GM23338 (cell line): ENCODE measurements around the gene STK24. TPM values are rescaled to one million over a fixed set of nuclear protein-coding genes. Genes with fewer than 3 reads are reported as not detected.
A peak's percentile ranks its signal among the peaks of the same experiment; 100 is the strongest.

Source experiments
- ATAC-seq: fragments of 200-7000 bp; cut with Tn5 transposase; 3 replicates; pipeline ENCODE4 v1.9.1; 2020
- DNase-seq: peaks from one replicate; pipeline ENCODE4 v3.0.0-alpha.2; 2015; ENCODE audit warnings: low spot score
- H2AFZ ChIP-seq: fragments of 200-600 bp; sonication (generic); 2 replicates; pipeline ENCODE4 v1.8.0; 2016; ENCODE audit warnings: antibody characterized with exemption, mild to moderate bottlenecking, moderate library complexity
- H3F3A ChIP-seq: fragments of 200-600 bp; sonication (generic); replicated peaks from 2 replicates; pipeline ENCODE4 v1.8.0; 2017; ENCODE audit warnings: antibody characterized with exemption, mixed run types, low read depth
- H3K27ac ChIP-seq: fragments of 200-600 bp; sonication (generic); 2 replicates; pipeline ENCODE4 v1.6.1; 2016; ENCODE audit warnings: low read depth
- H3K27me3 ChIP-seq: fragments of 200-600 bp; sonication (generic); 2 replicates; pipeline ENCODE4 v1.8.0; 2016; ENCODE audit warnings: mild to moderate bottlenecking, mixed run types, moderate library complexity; ENCODE audit not compliant: insufficient read depth
- H3K36me3 ChIP-seq: fragments of 200-600 bp; sonication (generic); 2 replicates; pipeline ENCODE4 v1.8.0; 2016; ENCODE audit warnings: mild to moderate bottlenecking; ENCODE audit not compliant: insufficient read depth
- H3K4me1 ChIP-seq: fragments of 200-600 bp; sonication (generic); 2 replicates; pipeline ENCODE4 v1.8.0; 2016; ENCODE audit warnings: mild to moderate bottlenecking, moderate library complexity; ENCODE audit not compliant: insufficient read depth
- H3K4me2 ChIP-seq: fragments of 200-600 bp; sonication (generic); 2 replicates; pipeline ENCODE4 v1.7.1; 2017; ENCODE audit warnings: mixed run types
- H3K4me3 ChIP-seq: fragments of 200-600 bp; sonication (generic); 2 replicates; pipeline ENCODE4 v1.6.1; 2016; ENCODE audit warnings: mixed run types
- H3K79me2 ChIP-seq: fragments of 200-600 bp; sonication (generic); replicated peaks from 2 replicates; pipeline ENCODE4 v1.8.0; 2017; ENCODE audit warnings: mild to moderate bottlenecking; ENCODE audit not compliant: insufficient read depth
- H3K9me2 ChIP-seq: fragments of 200-600 bp; sonication (generic); 2 replicates; pipeline ENCODE4 v1.8.0; 2017; ENCODE audit not compliant: insufficient read depth
- H4K20me1 ChIP-seq: fragments of 200-600 bp; sonication (generic); replicated peaks from 2 replicates; pipeline ENCODE4 v1.8.0; 2017; ENCODE audit warnings: mild to moderate bottlenecking; ENCODE audit not compliant: insufficient read depth
- H3K27ac Mint-ChIP-seq: 2 replicates; pipeline ENCODE4 v1.8.0; 2020; ENCODE audit warnings: inconsistent platforms, mild to moderate bottlenecking, moderate library complexity, mixed read lengths
- H3K27me3 Mint-ChIP-seq: 3 replicates; pipeline ENCODE4 v1.8.0; 2022; ENCODE audit warnings: low read depth, mild to moderate bottlenecking, moderate library complexity, mixed read lengths, inconsistent platforms; ENCODE audit not compliant: insufficient read depth, poor library complexity
- H3K36me3 Mint-ChIP-seq: 3 replicates; pipeline ENCODE4 v1.8.0; 2021; ENCODE audit warnings: low read depth, mild to moderate bottlenecking, inconsistent platforms, moderate library complexity, mixed read lengths
- H3K4me1 Mint-ChIP-seq: 3 replicates; pipeline ENCODE4 v1.8.0; 2020; ENCODE audit warnings: mild to moderate bottlenecking, inconsistent platforms, mixed read lengths
- H3K4me3 Mint-ChIP-seq: 3 replicates; pipeline ENCODE4 v1.8.0; 2021; ENCODE audit warnings: moderate library complexity, mild to moderate bottlenecking, inconsistent platforms, mixed read lengths
- H3K9me3 Mint-ChIP-seq: 3 replicates; pipeline ENCODE4 v1.8.0; 2020; ENCODE audit warnings: moderate library complexity, mild to moderate bottlenecking, inconsistent platforms, mixed read lengths
- EZH2 ChIP-seq: fragments of 200-600 bp; sonication (generic); IDR thresholded peaks from one replicate; pipeline ENCODE4 v1.8.0; 2017; ENCODE audit warnings: antibody characterized with exemption, mild to moderate bottlenecking, low read depth; ENCODE audit not compliant: unreplicated experiment
- EZH2phosphoT487 ChIP-seq: fragments of 200-600 bp; sonication (generic); IDR thresholded peaks from one replicate; pipeline ENCODE4 v1.8.1; 2018; ENCODE audit warnings: antibody characterized with exemption; ENCODE audit not compliant: unreplicated experiment
- NANOG ChIP-seq: IDR thresholded peaks from 2 replicates; pipeline ENCODE4 v1.6.1; 2016; ENCODE audit warnings: antibody characterized with exemption, borderline replicate concordance
- REST ChIP-seq: IDR thresholded peaks from one replicate; pipeline ENCODE4 v1.6.1; 2018; ENCODE audit warnings: antibody characterized with exemption; ENCODE audit not compliant: unreplicated experiment
- STAT1 ChIP-seq: IDR thresholded peaks from one replicate; pipeline ENCODE4 v1.6.1; 2016; ENCODE audit warnings: antibody characterized with exemption; ENCODE audit not compliant: unreplicated experiment
- ZNF114 ChIP-seq: fragments of 250-450 bp; sonication (Bioruptor Pico); IDR thresholded peaks from 2 replicates; pipeline ENCODE4 v1.5.0; 2020; ENCODE audit warnings: mild to moderate bottlenecking, moderate library complexity
- ZNF331 ChIP-seq: fragments of 250-450 bp; sonication (Bioruptor Pico); IDR thresholded peaks from 2 replicates; pipeline ENCODE4 v1.5.0; 2020; ENCODE audit warnings: low read depth, mild to moderate bottlenecking, moderate library complexity
- ZNF462 ChIP-seq: fragments of 250-450 bp; sonication (Bioruptor Pico); IDR thresholded peaks from 2 replicates; pipeline ENCODE4 v1.5.0; 2020; ENCODE audit warnings: mild to moderate bottlenecking, moderate library complexity
- polyA plus RNA-seq: library from polyadenylated mRNA; unstranded; fragments of >200 nt; fragmentation: Nextera tagmentation; extraction: Ambion mirVana; gene quantifications from 2 replicates; pipeline ENCODE4 v1.2.1, GENCODE V29; 2016
- total RNA-seq: library from RNA; depleted of rRNA; stranded (reverse); fragments of >200 nt; shearing (Covaris generic); gene quantifications from 2 replicates; pipeline ENCODE4 v1.2.3, GENCODE V29; 2014
- TF ChIP-seq, protein P1 (sequence below), 2 experiments: fragments of 200-600 bp in 1 of 2; sonication (generic) in 1 of 2; conservative IDR thresholded peaks; 2 replicates each; pipeline versions ENCODE4 v1.5.1 to v1.6.1; 2016 to 2017; ENCODE audit warnings: antibody characterized with exemption in 2 of 2, low read depth in 2 of 2, mild to moderate bottlenecking in 2 of 2, moderate library complexity in 1 of 2

Gene STK24
- total and polyA plus RNA-seq, 2 experiments from 2014 or later, result 56.5 to 144 TPM

GRCh38 chr13:98537306-98537705, 39.6 kb downstream of the STK24 start (continued):
- TF ChIP-seq REST (no peak), ZNF331 (CRISPR knock-in tag) (no peak), EZH2 (no peak), NANOG (no peak)

GRCh38 chr13:98536729-98537128, 40.2 kb downstream of the STK24 start:
- Histone ChIP-seq H3K4me1 (peaks cover 36% of the 10 kb centered on the region), H3K79me2 (peaks cover 100% of the 10 kb centered on the region), H3K4me3 (no peak overlapping the region), H2AFZ (no peak overlapping the region), H3K36me3 (no peaks in the 10 kb centered on the region), H3K27ac (no peak overlapping the region), H3K4me2 (no peak overlapping the region), H4K20me1 (peaks cover 95% of the 10 kb centered on the region), H3K27me3 (no peaks in the 10 kb centered on the region), H3K9me2 (no peaks in the 10 kb centered on the region), H3F3A (no peaks in the 10 kb centered on the region)
- peaks cover 65% of the 10 kb centered on the region for H3K4me1 Mint-ChIP-seq
- H3K27me3 Mint-ChIP-seq, result peaks cover 10% of the 10 kb centered on the region
- no peak for DNase-seq
- no peaks in the 10 kb centered on the region for H3K36me3 Mint-ChIP-seq
- no peak for TF ChIP-seq EZH2
- no peak for TF ChIP-seq ZNF114 (CRISPR knock-in tag)
- no peak for TF ChIP-seq EZH2phosphoT487
- TF ChIP-seq, protein P1, sequence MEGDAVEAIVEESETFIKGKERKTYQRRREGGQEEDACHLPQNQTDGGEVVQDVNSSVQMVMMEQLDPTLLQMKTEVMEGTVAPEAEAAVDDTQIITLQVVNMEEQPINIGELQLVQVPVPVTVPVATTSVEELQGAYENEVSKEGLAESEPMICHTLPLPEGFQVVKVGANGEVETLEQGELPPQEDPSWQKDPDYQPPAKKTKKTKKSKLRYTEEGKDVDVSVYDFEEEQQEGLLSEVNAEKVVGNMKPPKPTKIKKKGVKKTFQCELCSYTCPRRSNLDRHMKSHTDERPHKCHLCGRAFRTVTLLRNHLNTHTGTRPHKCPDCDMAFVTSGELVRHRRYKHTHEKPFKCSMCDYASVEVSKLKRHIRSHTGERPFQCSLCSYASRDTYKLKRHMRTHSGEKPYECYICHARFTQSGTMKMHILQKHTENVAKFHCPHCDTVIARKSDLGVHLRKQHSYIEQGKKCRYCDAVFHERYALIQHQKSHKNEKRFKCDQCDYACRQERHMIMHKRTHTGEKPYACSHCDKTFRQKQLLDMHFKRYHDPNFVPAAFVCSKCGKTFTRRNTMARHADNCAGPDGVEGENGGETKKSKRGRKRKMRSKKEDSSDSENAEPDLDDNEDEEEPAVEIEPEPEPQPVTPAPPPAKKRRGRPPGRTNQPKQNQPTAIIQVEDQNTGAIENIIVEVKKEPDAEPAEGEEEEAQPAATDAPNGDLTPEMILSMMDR (conservative IDR thresholded peaks at IDR 0.05; ENCODE audit: low read depth in 2 of 2), result no peak
- no peak for TF ChIP-seq STAT1
- TF ChIP-seq ZNF462 (CRISPR knock-in tag), result no peak
- no peaks in the 10 kb centered on the region; the same call in 2 of the 3 replicates for H3K9me3 Mint-ChIP-seq
- no peak overlapping the region for H3K4me3 Mint-ChIP-seq
- no peak for ATAC-seq
- peak overlapping the region; percentile 56; the same call in 1 of the 2 replicates for H3K27ac Mint-ChIP-seq
